WTC11 (cell line): ENCODE measurements around the gene ZBTB47.

Experiments used
- CREB1 ChIP-seq: sonication (generic); formaldehyde crosslinking; IDR thresholded peaks from 2 replicates; pipeline ENCODE4 v1.8.0; 2023; ENCODE audit warnings: mild to moderate bottlenecking, missing genetic modification reagents
- CTCF ChIP-seq: fragments of 200-600 bp; IDR thresholded peaks from 2 replicates; pipeline ENCODE4 v1.8.0; 2022; ENCODE audit warnings: antibody characterized with exemption
- E2F1 ChIP-seq: sonication (generic); formaldehyde crosslinking; IDR thresholded peaks from 2 replicates; pipeline ENCODE4 v1.8.0; 2022; ENCODE audit warnings: mild to moderate bottlenecking, missing genetic modification reagents
- MAX ChIP-seq: sonication (generic); formaldehyde crosslinking; IDR thresholded peaks from 2 replicates; pipeline ENCODE4 v1.8.0; 2022; ENCODE audit warnings: mild to moderate bottlenecking, missing genetic modification reagents
- SP1 ChIP-seq: sonication (generic); formaldehyde crosslinking; conservative IDR thresholded peaks from 2 replicates; pipeline ENCODE4 v1.8.1; 2022; ENCODE audit warnings: missing genetic modification reagents
- ZNF121 ChIP-seq: sonication (generic); formaldehyde crosslinking; IDR thresholded peaks from 2 replicates; pipeline ENCODE4 v1.8.0; 2023; ENCODE audit warnings: missing genetic modification reagents
- ZNF532 ChIP-seq: fragments of 250-450 bp; sonication (Bioruptor Pico); IDR thresholded peaks from 2 replicates; pipeline ENCODE4 v1.9.0; 2021; ENCODE audit warnings: mild to moderate bottlenecking, borderline replicate concordance

- no peak for TF ChIP-seq SP1 (CRISPR knock-in tag)
- no peak for TF ChIP-seq ZNF121
- TF ChIP-seq CTCF: no peak
- TF ChIP-seq E2F1: no peak
- TF ChIP-seq MAX (CRISPR knock-in tag): no peak
- TF ChIP-seq CREB1 (CRISPR knock-in tag): no peak
- no peak for TF ChIP-seq ZNF532 (CRISPR knock-in tag)
Measured at GRCh38 chr3:42689421-42690014, 36.0 kb downstream of the ZBTB47 start.
